ENCODE measurements around the gene TSHZ2. TPM values are rescaled to one million over a fixed set of nuclear protein-coding genes. Genes with fewer than 3 reads are reported as not detected.

TSHZ2 gene
- total RNA-seq, 1 experiment from 2014 or later, result 0.20 TPM

- TF ChIP-seq, protein P1, sequence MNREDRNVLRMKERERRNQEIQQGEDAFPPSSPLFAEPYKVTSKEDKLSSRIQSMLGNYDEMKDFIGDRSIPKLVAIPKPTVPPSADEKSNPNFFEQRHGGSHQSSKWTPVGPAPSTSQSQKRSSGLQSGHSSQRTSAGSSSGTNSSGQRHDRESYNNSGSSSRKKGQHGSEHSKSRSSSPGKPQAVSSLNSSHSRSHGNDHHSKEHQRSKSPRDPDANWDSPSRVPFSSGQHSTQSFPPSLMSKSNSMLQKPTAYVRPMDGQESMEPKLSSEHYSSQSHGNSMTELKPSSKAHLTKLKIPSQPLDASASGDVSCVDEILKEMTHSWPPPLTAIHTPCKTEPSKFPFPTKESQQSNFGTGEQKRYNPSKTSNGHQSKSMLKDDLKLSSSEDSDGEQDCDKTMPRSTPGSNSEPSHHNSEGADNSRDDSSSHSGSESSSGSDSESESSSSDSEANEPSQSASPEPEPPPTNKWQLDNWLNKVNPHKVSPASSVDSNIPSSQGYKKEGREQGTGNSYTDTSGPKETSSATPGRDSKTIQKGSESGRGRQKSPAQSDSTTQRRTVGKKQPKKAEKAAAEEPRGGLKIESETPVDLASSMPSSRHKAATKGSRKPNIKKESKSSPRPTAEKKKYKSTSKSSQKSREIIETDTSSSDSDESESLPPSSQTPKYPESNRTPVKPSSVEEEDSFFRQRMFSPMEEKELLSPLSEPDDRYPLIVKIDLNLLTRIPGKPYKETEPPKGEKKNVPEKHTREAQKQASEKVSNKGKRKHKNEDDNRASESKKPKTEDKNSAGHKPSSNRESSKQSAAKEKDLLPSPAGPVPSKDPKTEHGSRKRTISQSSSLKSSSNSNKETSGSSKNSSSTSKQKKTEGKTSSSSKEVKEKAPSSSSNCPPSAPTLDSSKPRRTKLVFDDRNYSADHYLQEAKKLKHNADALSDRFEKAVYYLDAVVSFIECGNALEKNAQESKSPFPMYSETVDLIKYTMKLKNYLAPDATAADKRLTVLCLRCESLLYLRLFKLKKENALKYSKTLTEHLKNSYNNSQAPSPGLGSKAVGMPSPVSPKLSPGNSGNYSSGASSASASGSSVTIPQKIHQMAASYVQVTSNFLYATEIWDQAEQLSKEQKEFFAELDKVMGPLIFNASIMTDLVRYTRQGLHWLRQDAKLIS (CRISPR knock-in tag; IDR thresholded peaks at IDR 0.05; ENCODE audit: borderline replicate concordance), result no peak
- TF ChIP-seq ZMAT4 (CRISPR knock-in tag; IDR thresholded peaks at IDR 0.05) (no peak), TEAD1 (CRISPR knock-in tag; IDR thresholded peaks at IDR 0.05) (no peak)
These were observed 525.1 kb downstream of the TSHZ2 start (continued) for GRCh38 chr20:53497246-53497645.

- H3K27me3 Mint-ChIP-seq (ENCODE audit: low read depth), result no peaks in the 10 kb centered on the region
- peaks cover 16% of the 10 kb centered on the region for H3K9me3 Mint-ChIP-seq
- ATAC-seq, result no peak
- DNase-seq (ENCODE audit: low spot score), result no peak
- no peak for TF ChIP-seq ETV6 (CRISPR knock-in tag; IDR thresholded peaks at IDR 0.05)
- no peak for TF ChIP-seq NFE2L1 (CRISPR knock-in tag; IDR thresholded peaks at IDR 0.05)
- TF ChIP-seq FOXK1 (CRISPR knock-in tag; IDR thresholded peaks at IDR 0.05), result no peak
- TF ChIP-seq, protein P2, sequence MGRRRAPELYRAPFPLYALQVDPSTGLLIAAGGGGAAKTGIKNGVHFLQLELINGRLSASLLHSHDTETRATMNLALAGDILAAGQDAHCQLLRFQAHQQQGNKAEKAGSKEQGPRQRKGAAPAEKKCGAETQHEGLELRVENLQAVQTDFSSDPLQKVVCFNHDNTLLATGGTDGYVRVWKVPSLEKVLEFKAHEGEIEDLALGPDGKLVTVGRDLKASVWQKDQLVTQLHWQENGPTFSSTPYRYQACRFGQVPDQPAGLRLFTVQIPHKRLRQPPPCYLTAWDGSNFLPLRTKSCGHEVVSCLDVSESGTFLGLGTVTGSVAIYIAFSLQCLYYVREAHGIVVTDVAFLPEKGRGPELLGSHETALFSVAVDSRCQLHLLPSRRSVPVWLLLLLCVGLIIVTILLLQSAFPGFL (CRISPR knock-in tag; IDR thresholded peaks at IDR 0.05; ENCODE audit: borderline replicate concordance), result no peak
- no peak for TF ChIP-seq ZNF396 (CRISPR knock-in tag; IDR thresholded peaks at IDR 0.05; ENCODE audit: borderline replicate concordance)
- TF ChIP-seq, protein P3, sequence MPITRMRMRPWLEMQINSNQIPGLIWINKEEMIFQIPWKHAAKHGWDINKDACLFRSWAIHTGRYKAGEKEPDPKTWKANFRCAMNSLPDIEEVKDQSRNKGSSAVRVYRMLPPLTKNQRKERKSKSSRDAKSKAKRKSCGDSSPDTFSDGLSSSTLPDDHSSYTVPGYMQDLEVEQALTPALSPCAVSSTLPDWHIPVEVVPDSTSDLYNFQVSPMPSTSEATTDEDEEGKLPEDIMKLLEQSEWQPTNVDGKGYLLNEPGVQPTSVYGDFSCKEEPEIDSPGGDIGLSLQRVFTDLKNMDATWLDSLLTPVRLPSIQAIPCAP (CRISPR knock-in tag; IDR thresholded peaks at IDR 0.05), result no peak
- TF ChIP-seq SMAD4 (CRISPR knock-in tag; IDR thresholded peaks at IDR 0.05), result no peak
- no peak for TF ChIP-seq CREM (CRISPR knock-in tag; IDR thresholded peaks at IDR 0.05)
- TF ChIP-seq ZNF671 (CRISPR knock-in tag; IDR thresholded peaks at IDR 0.05), result no peak
- no peak for TF ChIP-seq ATF2 (CRISPR knock-in tag; IDR thresholded peaks at IDR 0.05; ENCODE audit: borderline replicate concordance, low read depth)
- TF ChIP-seq ZNF416 (CRISPR knock-in tag; IDR thresholded peaks at IDR 0.05), result no peak
- peaks cover 14% of the 10 kb centered on the region for H3K4me1 Mint-ChIP-seq
- peaks cover 5% of the 10 kb centered on the region; the same call in 1 of the 2 replicates for H3K36me3 Mint-ChIP-seq
- ChIA-PET CTCF (no interaction called here), POLR2A (no interaction called here)
- H3K27ac Mint-ChIP-seq, result no peak overlapping the region
- no peak overlapping the region for H3K4me3 Mint-ChIP-seq
These were observed 526.2 kb downstream of the TSHZ2 start for GRCh38 chr20:53498341-53498740.

DNA sequence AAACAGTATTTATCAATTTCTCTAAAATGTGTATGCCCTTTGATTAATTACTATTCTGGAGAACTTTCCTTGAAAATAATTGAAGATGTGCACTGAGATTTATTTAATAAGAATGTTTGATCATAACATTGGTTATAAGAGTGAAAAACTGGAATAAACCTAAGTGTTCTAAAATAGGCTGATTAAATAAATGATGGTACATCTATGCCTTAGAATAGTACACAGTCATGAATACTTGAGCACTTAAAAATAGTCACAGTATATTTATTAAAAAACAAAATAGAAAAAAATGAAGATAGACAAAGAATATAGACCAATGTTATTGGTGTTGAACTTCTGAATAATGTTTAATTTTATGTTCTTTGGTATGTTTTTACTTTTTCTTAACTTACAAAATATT lies 528.5 kb downstream of the TSHZ2 start:
- peaks cover 5% of the 10 kb centered on the region; the same call in 1 of the 2 replicates for H3K36me3 Mint-ChIP-seq
- no peaks in the 10 kb centered on the region for H3K27me3 Mint-ChIP-seq (ENCODE audit: low read depth)
- no peak for ATAC-seq
- peaks cover 16% of the 10 kb centered on the region for H3K9me3 Mint-ChIP-seq
- H3K27ac Mint-ChIP-seq, result no peak overlapping the region
- ChIA-PET POLR2A (no interaction called here), CTCF (no interaction called here)
- H3K4me1 Mint-ChIP-seq, result peaks cover 7% of the 10 kb centered on the region
- TF ChIP-seq FOXK1 (CRISPR knock-in tag; IDR thresholded peaks at IDR 0.05) (no peak), HMGXB4 (CRISPR knock-in tag; IDR thresholded peaks at IDR 0.05) (no peak), AR (CRISPR knock-in tag; IDR thresholded peaks at IDR 0.05) (no peak)
- TF ChIP-seq, protein P2 (CRISPR knock-in tag; IDR thresholded peaks at IDR 0.05; ENCODE audit: borderline replicate concordance), result no peak
- DNase-seq (ENCODE audit: low spot score), result no peak
- no peak overlapping the region for H3K4me3 Mint-ChIP-seq

Measured in WTC11 (cell line).